HepG2 (cell line): ENCODE results near the gene ZNF23. TPM values are rescaled to one million over a fixed set of nuclear protein-coding genes. Genes with fewer than 3 reads are reported as not detected.

Source experiments
- CBFB ChIP-seq: sonication (generic); formaldehyde crosslinking; IDR thresholded peaks from 2 replicates; pipeline ENCODE4 v1.4.0; 2020; ENCODE audit warnings: missing genetic modification reagents
- MXD4 ChIP-seq: IDR thresholded peaks from 2 replicates; pipeline ENCODE4 v1.6.1; 2016; ENCODE audit warnings: mild to moderate bottlenecking, missing biosample characterization, missing genetic modification reagents
- NCOA5 ChIP-seq: sonication (generic); formaldehyde crosslinking; IDR thresholded peaks from 2 replicates; pipeline ENCODE4 v1.4.0; 2020; ENCODE audit warnings: missing genetic modification reagents
- NFRKB ChIP-seq: fragments of 450-650 bp; IDR thresholded peaks from 2 replicates; pipeline ENCODE4 v1.6.1; 2017
- PITX1 ChIP-seq: sonication (generic); formaldehyde crosslinking; IDR thresholded peaks from 2 replicates; pipeline ENCODE4 v1.5.1; 2020; ENCODE audit warnings: mild to moderate bottlenecking, missing genetic modification reagents
- RBM39 ChIP-seq: fragments of 200-400 bp; formaldehyde crosslinking; IDR thresholded peaks from one replicate; pipeline ENCODE4 v1.6.1; 2018; ENCODE audit warnings: antibody characterized with exemption, mild to moderate bottlenecking, low read depth, low read length; ENCODE audit not compliant: poor library complexity, severe bottlenecking
- SCMH1 ChIP-seq: sonication (generic); formaldehyde crosslinking; IDR thresholded peaks from 2 replicates; pipeline ENCODE4 v1.9.0; 2021; ENCODE audit warnings: missing genetic modification reagents, mild to moderate bottlenecking, borderline replicate concordance
- THAP11 ChIP-seq: IDR thresholded peaks from 2 replicates; pipeline ENCODE4 v1.6.1; 2016; ENCODE audit warnings: missing biosample characterization, missing genetic modification reagents
- ZBTB38 ChIP-seq: sonication (generic); formaldehyde crosslinking; IDR thresholded peaks from 2 replicates; pipeline ENCODE4 v1.5.1; 2020; ENCODE audit warnings: mild to moderate bottlenecking, missing genetic modification reagents
- ZBTB40 ChIP-seq, 2 experiments: fragments of 450-650 bp in 1 of 2; sonication (generic) in 1 of 2; formaldehyde crosslinking in 1 of 2; IDR thresholded peaks; 2 replicates each; pipeline versions ENCODE4 v1.6.1 to v1.8.0; 2016 to 2022; ENCODE audit warnings: antibody characterized with exemption in 1 of 2, mild to moderate bottlenecking in 1 of 2, missing genetic modification reagents in 1 of 2
- ZEB1 ChIP-seq: IDR thresholded peaks from 2 replicates; pipeline ENCODE4 v1.6.1; 2012; ENCODE audit warnings: mild to moderate bottlenecking, low read depth, inconsistent platforms; ENCODE audit not compliant: insufficient replicate concordance
- ZFP41 ChIP-seq: sonication (generic); formaldehyde crosslinking; IDR thresholded peaks from 2 replicates; pipeline ENCODE4 v1.4.0; 2020; ENCODE audit warnings: mild to moderate bottlenecking, missing genetic modification reagents, borderline replicate concordance
- ZNF737 ChIP-seq: sonication (generic); formaldehyde crosslinking; IDR thresholded peaks from 2 replicates; pipeline ENCODE4 v1.5.0; 2020; ENCODE audit warnings: missing genetic modification reagents, mild to moderate bottlenecking, borderline replicate concordance
- ZNF75D ChIP-seq: sonication (generic); formaldehyde crosslinking; IDR thresholded peaks from 2 replicates; pipeline ENCODE4 v1.8.1; 2023; ENCODE audit warnings: missing genetic modification reagents, mild to moderate bottlenecking, borderline replicate concordance
- ZNF772 ChIP-seq: sonication (generic); formaldehyde crosslinking; IDR thresholded peaks from 2 replicates; pipeline ENCODE4 v1.5.0; 2020; ENCODE audit warnings: mild to moderate bottlenecking, missing genetic modification reagents
- polyA plus RNA-seq, 8 experiments: library from polyadenylated mRNA; depleted of rRNA in 3 of 8; stranded (reverse) in 7 of 8; unstranded in 1 of 8; fragments of >200 nt; fragmentation: Illumina TruSeq in 4 of 8; extraction: Trizol in 4 of 8; gene quantifications; 2 replicates each; pipeline versions ENCODE4 v1.2.1 to v1.2.3, GENCODE V29; 2011 to 2016; ENCODE audit warnings: low read depth in 4 of 8, missing spikeins in 1 of 8, mixed read lengths in 1 of 8; ENCODE audit not compliant: insufficient read depth in 1 of 8
- total RNA-seq, 5 experiments: library from RNA; depleted of rRNA; stranded (reverse); fragments of >200 nt; fragmentation: Illumina TruSeq; extraction: Trizol; gene quantifications; 2 replicates each; pipeline ENCODE4 v1.2.3, GENCODE V29; 2016; ENCODE audit warnings: low read depth in 1 of 5
- TF ChIP-seq, protein P1 (sequence below): sonication (generic); formaldehyde crosslinking; IDR thresholded peaks from 2 replicates; pipeline ENCODE4 v1.4.0; 2020; ENCODE audit warnings: mild to moderate bottlenecking, missing genetic modification reagents
- TF ChIP-seq, protein P2 (sequence below): sonication (generic); formaldehyde crosslinking; conservative IDR thresholded peaks from 2 replicates; pipeline ENCODE4 v1.8.1; 2023; ENCODE audit warnings: missing genetic modification reagents

The ZNF23 gene
- total and polyA plus RNA-seq, 2 of the 13 experiments (the other 11 are each of a cell fraction or from before 2014, with no cell fraction given) = 8.6 to 12.2 TPM

DNA sequence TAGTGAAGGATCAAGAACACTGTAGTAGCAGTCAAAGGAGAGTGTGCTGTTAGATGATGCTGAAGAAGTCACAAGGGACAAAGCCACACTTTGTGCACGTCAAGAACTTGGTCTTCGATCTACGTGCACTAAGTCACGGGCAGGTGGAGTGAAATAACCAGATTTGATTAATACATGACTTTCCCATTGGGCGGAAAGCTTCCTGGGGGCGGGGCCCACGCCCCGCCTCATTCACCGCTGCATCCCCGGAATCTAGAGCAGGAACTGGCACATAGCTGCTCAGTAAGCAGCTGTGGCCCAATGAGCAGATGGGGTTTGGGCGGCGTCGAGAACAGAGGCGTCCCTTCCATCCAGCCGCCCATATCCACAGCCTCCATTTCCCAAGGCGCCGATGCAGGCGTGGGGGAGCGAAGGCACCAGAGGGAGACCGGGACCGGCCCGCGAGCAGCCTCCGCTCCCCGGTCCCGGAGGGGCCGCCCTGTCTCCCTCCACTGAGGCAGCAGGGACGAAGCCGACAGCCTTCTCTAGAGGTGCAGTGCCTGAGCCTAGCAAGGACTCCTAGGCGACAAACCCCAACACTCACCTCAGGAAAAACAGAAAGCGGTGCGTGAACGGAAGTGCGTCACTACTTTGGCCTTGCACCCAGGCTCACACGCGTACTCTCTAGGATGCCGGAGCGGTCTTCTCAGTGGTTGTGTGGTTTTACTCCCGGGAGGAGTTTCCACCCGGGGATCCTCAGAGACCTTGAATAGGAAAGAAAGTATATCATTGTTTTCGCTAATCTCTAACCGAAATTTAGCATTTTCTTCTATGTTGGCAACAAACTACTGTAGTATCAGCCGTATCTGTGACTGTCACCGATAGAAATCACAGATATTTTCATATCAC, 22.2 kb upstream of the ZNF23 start (continued):
- TF ChIP-seq ZBTB40 (IDR thresholded peaks at IDR 0.05) (peak; percentile 48), ZBTB40 (CRISPR knock-in tag; IDR thresholded peaks at IDR 0.05) (peak; percentile 89), ZBTB38 (peak; percentile 75; the same call in 1 of the 2 replicates), NFRKB (no peak), ZNF75D (no peak), CBFB (CRISPR knock-in tag) (peak; percentile 72; the same call in 1 of the 2 replicates), ZFP41 (CRISPR knock-in tag) (no peak; the same call in 1 of the 2 replicates), ZNF772 (CRISPR knock-in tag) (peak; percentile 92), ZNF737 (CRISPR knock-in tag) (no peak), NCOA5 (CRISPR knock-in tag) (no peak), PITX1 (CRISPR knock-in tag) (peak; percentile 73; the same call in 1 of the 2 replicates), RBM39 (peak; percentile 81), MXD4 (CRISPR knock-in tag) (peak; percentile 95), ZEB1 (no peak), THAP11 (CRISPR knock-in tag) (peak; percentile 94), SCMH1 (CRISPR knock-in tag) (no peak)
- TF ChIP-seq, protein P1, sequence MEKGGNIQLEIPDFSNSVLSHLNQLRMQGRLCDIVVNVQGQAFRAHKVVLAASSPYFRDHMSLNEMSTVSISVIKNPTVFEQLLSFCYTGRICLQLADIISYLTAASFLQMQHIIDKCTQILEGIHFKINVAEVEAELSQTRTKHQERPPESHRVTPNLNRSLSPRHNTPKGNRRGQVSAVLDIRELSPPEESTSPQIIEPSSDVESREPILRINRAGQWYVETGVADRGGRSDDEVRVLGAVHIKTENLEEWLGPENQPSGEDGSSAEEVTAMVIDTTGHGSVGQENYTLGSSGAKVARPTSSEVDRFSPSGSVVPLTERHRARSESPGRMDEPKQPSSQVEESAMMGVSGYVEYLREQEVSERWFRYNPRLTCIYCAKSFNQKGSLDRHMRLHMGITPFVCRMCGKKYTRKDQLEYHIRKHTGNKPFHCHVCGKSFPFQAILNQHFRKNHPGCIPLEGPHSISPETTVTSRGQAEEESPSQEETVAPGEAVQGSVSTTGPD (CRISPR knock-in tag) = no peak
- TF ChIP-seq, protein P2, sequence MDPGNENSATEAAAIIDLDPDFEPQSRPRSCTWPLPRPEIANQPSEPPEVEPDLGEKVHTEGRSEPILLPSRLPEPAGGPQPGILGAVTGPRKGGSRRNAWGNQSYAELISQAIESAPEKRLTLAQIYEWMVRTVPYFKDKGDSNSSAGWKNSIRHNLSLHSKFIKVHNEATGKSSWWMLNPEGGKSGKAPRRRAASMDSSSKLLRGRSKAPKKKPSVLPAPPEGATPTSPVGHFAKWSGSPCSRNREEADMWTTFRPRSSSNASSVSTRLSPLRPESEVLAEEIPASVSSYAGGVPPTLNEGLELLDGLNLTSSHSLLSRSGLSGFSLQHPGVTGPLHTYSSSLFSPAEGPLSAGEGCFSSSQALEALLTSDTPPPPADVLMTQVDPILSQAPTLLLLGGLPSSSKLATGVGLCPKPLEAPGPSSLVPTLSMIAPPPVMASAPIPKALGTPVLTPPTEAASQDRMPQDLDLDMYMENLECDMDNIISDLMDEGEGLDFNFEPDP (CRISPR knock-in tag) = no peak
